Activated T-helper 2 cell treated with anti-CD3 and anti-CD28 coated beads, Interferon-gamma antibody, Interleukin-2, Interleukin-4, amounts not matched to agents 10 μg/mL and 5 μg/mL and 100 μg/mL, durations not matched to agents 14 hours and 24 hours and 36 hours (primary cell): ENCODE results near the gene CDH20. TPM values are rescaled to one million over a fixed set of nuclear protein-coding genes. Genes with fewer than 3 reads are reported as not detected.

Source experiments
- DNase-seq: peaks from one replicate; pipeline ENCODE4 v3.0.0; 2021; ENCODE audit warnings: low spot score
- H3K27ac Mint-ChIP-seq: one replicate; pipeline ENCODE4 v1.8.0; 2021; ENCODE audit warnings: mixed read lengths
- H3K27me3 Mint-ChIP-seq: one replicate; pipeline ENCODE4 v1.8.0; 2021; ENCODE audit warnings: low read depth, mixed read lengths
- H3K36me3 Mint-ChIP-seq: one replicate; pipeline ENCODE4 v1.8.0; 2021; ENCODE audit warnings: low read depth, mixed read lengths
- H3K4me1 Mint-ChIP-seq: one replicate; pipeline ENCODE4 v1.8.0; 2021; ENCODE audit warnings: low read depth, mixed read lengths
- H3K4me3 Mint-ChIP-seq: one replicate; pipeline ENCODE4 v1.8.0; 2021; ENCODE audit warnings: low read depth, mild to moderate bottlenecking, moderate library complexity, mixed read lengths
- H3K9me3 Mint-ChIP-seq: one replicate; pipeline ENCODE4 v1.8.0; 2021; ENCODE audit warnings: mixed read lengths
- intact Hi-C: fragments of 100-400 bp; cut with micrococcal nuclease; formaldehyde crosslinking; loops from one replicate; pipeline ENCODE4 v1.15.1; 2023
- total RNA-seq: library from RNA; stranded (reverse); gene quantifications from 2 replicates; pipeline ENCODE4 v1.2.3, GENCODE V29; 2022

The CDH20 gene
- total RNA-seq: not detected in 2 replicates

DNA sequence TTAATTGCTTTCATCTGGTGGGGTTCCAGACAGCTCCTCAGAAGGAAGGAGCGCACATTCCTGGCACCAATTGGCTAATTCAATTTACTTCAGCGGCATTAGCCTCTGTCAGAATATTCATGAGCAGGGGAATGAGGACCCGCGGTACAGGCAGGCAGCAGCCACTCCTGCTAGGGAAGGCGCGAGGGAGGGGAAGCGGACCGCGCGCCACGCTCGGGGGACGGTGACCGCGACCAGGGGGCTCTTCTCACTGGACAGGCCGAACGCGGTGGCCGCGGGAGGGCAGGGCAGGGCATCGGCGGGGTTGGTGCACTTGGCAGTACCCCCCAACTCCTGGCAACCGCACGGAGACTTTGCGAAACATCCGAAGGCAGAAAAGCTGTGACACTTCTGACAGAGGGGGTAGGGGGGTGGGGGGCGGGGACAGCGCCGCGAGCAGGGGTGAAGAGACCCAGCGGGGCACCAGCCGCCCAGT lies at the start of gene CDH20:
TSS of gene CDH20 (plus strand) at position 160 of the 475 bp plus-strand sequence.
- H3K9me3 Mint-ChIP-seq: no peaks in the 10 kb centered on the region
- H3K36me3 Mint-ChIP-seq: no peaks in the 10 kb centered on the region
- no peak within 1 kb of the TSS for H3K27ac Mint-ChIP-seq
- peaks cover 28% of the 10 kb centered on the region for H3K27me3 Mint-ChIP-seq
- intact Hi-C loops: no loop called here
- no peaks in the 10 kb centered on the region for H3K4me1 Mint-ChIP-seq
- DNase-seq: no peak
- no peak within 1 kb of the TSS for H3K4me3 Mint-ChIP-seq

DNA sequence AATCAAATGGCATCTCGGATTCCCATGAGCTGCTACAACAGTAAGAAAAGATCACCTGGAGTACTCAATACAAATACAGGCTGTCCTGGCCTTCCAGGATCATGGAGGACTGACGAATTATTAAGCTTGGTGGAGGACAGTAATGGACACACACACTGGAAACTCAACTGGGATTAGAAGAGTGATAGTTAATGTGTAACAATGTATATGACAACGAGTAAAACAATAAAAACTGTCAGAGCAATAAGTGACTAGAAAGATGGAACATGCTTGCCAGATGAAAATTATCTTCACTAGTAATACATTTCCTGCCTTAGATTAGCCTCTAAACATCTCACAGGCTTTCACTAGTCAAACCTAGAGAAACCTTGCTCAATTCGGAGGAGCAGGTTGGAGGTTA lies 49.2 kb upstream of the CDH20 start:
- no peak overlapping the region for H3K4me3 Mint-ChIP-seq
- intact Hi-C loops: no loop called here
- H3K27ac Mint-ChIP-seq: no peak overlapping the region
- no peaks in the 10 kb centered on the region for H3K4me1 Mint-ChIP-seq
- no peaks in the 10 kb centered on the region for H3K36me3 Mint-ChIP-seq
- DNase-seq: no peak
- H3K27me3 Mint-ChIP-seq: no peaks in the 10 kb centered on the region
- peaks cover 14% of the 10 kb centered on the region for H3K9me3 Mint-ChIP-seq

DNA sequence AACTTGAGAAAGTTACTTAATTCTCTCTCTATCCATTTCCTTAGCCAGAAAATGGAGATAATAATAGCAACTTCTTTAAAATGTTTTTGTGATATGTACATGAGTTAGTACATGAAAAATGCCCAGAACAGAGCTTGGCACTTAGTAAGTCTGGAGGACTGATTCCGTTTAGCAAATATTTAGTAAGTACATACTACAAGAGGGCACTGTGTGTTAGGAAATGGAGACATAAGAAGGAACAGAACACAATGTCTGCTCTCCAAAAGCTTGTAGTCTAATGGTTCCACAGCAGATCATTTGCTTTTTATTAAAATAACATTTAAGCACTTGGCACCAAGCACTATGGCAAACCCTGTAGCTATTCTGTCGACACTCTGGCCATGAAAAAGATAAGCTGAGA lies 47.5 kb upstream of the CDH20 start:
- intact Hi-C loops: no loop called here
- no peak overlapping the region for H3K4me3 Mint-ChIP-seq
- no peak for DNase-seq
- H3K36me3 Mint-ChIP-seq: no peaks in the 10 kb centered on the region
- H3K27ac Mint-ChIP-seq: no peak overlapping the region
- H3K9me3 Mint-ChIP-seq: peaks cover 12% of the 10 kb centered on the region
- no peaks in the 10 kb centered on the region for H3K4me1 Mint-ChIP-seq
- no peaks in the 10 kb centered on the region for H3K27me3 Mint-ChIP-seq

DNA sequence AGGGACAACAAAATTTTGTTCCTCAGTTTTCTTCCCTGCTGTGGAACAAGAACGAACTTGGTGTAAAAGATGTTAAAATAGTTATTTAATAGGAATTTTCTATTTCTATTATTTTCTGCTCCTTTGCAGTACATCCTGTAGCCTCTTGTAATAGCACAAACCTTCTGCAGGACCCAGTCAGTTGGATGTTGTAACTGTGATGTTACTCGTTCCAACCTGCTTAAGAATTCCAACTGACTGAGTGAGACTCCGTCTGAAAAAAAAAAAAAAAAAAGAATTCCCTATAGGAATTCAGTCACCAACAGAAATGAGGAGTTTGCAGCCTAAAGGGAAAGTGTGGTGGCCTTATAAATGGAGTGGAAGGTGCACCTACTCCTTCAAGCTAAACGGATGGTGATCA lies 46.4 kb upstream of the CDH20 start:
- intact Hi-C loops: no loop called here
- Mint-ChIP-seq H3K4me3 (no peak overlapping the region), H3K27me3 (no peaks in the 10 kb centered on the region), H3K4me1 (no peaks in the 10 kb centered on the region), H3K36me3 (no peaks in the 10 kb centered on the region), H3K9me3 (peaks cover 6% of the 10 kb centered on the region), H3K27ac (no peak overlapping the region)
- no peak for DNase-seq

DNA sequence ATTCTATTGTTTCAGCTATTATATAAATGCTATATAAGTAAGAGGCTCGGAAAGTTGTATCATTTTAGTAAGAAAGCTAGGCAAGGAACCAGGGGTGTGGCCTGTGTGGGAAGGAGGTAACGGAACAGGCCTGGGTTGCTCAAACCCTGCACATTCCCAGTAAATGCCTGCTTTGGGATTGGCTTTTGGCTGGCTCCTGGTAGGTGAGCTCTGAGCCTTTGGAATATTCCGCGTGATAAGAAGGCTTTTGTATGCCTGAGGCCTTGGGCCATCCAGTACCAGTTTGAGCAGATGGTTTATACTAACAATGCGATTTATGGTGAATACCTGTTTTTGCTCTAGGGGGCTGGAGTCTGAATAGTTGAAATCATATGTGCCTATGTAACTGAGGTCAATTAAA lies 42.6 kb upstream of the CDH20 start:
- DNase-seq: no peak
- Mint-ChIP-seq H3K4me1 (no peaks in the 10 kb centered on the region), H3K9me3 (no peaks in the 10 kb centered on the region), H3K27ac (no peak overlapping the region), H3K4me3 (no peak overlapping the region), H3K27me3 (no peaks in the 10 kb centered on the region), H3K36me3 (no peaks in the 10 kb centered on the region)
- intact Hi-C loops: no loop called here

DNA sequence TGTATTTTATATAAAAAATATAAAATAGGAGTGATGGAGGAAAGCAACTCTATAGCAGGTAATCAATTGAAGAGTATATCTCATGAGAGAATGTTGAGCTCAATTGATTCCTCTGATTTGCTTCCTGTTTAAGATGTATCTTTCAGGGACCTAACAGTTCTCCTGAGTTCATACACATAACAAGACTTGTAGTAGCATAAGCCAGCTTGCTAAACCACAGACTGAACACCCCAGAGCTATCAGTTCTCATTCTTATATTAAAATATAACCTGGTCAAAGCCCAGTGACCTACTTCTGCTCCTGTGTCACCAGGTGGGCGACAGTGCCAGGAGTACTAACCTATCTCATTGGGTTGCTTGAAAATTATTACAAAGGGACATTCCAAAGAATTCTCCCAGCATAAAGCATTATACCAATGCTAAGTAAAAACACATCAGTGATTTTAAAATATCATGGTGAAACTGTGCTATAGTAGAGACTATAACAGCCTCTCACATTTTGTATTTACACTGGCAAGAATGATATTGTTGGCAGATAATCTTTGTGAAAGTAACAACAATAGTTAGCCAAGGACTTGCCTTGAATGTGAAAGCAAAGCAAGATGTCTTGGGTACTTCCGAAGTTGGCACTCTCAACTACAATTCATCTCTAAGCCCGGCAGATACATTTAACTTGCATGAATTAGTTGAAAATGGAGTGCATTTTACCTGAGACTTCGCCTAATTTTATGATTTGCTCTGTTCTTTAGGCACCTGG lies 40.8 kb upstream of the CDH20 start:
- no peaks in the 10 kb centered on the region for H3K27me3 Mint-ChIP-seq
- H3K4me1 Mint-ChIP-seq: no peaks in the 10 kb centered on the region
- intact Hi-C loops: no loop called here
- H3K36me3 Mint-ChIP-seq: no peaks in the 10 kb centered on the region
- no peak overlapping the region for H3K4me3 Mint-ChIP-seq
- H3K27ac Mint-ChIP-seq: no peak overlapping the region
- no peaks in the 10 kb centered on the region for H3K9me3 Mint-ChIP-seq
- DNase-seq: no peak

DNA sequence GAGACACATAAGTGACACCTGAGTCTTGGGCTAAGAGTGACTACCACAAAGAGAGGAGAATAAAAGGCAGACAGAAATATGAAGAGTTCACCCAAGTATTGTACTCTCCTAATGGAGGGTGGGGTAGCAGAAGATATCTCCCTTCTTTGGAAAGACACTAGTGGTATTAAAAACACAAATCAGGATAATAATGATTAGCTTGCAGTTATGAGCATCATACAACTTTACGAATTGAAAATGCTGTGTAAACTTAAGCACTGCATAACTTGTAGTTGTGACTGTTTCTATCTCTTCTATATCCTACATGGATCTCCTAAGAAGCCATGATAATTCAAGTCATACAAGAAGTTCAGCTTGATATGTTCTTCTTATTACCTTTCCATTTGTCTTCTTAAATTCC lies 38.1 kb upstream of the CDH20 start:
- H3K4me1 Mint-ChIP-seq: no peaks in the 10 kb centered on the region
- DNase-seq: no peak
- H3K27me3 Mint-ChIP-seq: no peaks in the 10 kb centered on the region
- no peak overlapping the region for H3K4me3 Mint-ChIP-seq
- H3K36me3 Mint-ChIP-seq: no peaks in the 10 kb centered on the region
- intact Hi-C loops: no loop called here
- no peak overlapping the region for H3K27ac Mint-ChIP-seq
- no peaks in the 10 kb centered on the region for H3K9me3 Mint-ChIP-seq

DNA sequence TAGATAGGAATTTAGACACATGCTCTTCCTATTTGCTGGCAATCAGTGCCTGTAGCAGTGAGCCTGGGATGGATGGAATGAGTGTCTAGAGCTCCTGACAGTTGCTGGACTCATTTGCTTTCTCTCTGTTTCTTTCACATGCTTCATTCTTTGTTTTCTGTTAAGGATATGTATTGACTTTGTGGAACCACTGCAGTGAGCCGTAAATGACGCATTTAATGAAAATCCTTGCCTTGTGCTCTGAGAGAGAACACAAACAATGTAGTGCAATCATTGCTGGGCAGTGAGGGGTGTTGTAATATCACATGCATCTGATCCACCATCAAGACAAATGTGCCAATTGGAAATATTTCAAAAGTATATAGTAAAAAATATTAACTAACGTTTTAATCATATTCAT lies 25.2 kb upstream of the CDH20 start:
- Mint-ChIP-seq H3K4me1 (no peaks in the 10 kb centered on the region), H3K27me3 (no peaks in the 10 kb centered on the region), H3K9me3 (no peaks in the 10 kb centered on the region), H3K36me3 (no peaks in the 10 kb centered on the region), H3K27ac (no peak overlapping the region), H3K4me3 (no peak overlapping the region)
- intact Hi-C loops: no loop called here
- no peak for DNase-seq

DNA sequence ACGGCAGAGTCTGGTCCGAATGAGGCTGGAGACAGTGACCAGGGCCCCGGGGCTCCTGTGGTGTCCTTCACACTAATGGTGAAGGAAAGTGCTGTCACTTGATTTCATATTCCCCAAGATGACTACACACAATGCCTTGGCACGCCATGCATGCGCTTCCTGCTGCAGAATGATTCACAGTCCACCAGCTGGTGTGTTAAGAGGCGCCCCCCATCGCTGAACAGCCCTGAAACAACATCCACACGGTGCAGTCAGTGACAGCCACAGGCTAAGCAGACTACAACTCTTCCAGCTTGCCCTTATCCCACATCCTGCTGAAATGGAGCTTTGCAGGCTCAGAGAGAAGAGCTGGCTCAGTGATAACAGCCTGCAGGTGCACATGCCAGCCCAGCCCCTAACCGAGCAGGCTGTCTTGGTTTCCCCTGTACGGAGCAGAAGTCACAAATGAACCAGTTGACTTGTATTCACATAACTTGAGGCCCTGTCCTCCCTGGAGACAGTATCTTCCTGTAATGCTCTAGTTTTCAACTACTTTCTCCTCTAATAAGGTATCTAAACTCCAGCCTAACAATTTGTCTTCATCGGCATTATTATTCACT lies 24.3 kb upstream of the CDH20 start:
- Mint-ChIP-seq H3K27ac (no peak overlapping the region), H3K4me1 (no peaks in the 10 kb centered on the region), H3K9me3 (no peaks in the 10 kb centered on the region), H3K36me3 (no peaks in the 10 kb centered on the region), H3K27me3 (no peaks in the 10 kb centered on the region), H3K4me3 (no peak overlapping the region)
- DNase-seq: no peak
- intact Hi-C loops: no loop called here

DNA sequence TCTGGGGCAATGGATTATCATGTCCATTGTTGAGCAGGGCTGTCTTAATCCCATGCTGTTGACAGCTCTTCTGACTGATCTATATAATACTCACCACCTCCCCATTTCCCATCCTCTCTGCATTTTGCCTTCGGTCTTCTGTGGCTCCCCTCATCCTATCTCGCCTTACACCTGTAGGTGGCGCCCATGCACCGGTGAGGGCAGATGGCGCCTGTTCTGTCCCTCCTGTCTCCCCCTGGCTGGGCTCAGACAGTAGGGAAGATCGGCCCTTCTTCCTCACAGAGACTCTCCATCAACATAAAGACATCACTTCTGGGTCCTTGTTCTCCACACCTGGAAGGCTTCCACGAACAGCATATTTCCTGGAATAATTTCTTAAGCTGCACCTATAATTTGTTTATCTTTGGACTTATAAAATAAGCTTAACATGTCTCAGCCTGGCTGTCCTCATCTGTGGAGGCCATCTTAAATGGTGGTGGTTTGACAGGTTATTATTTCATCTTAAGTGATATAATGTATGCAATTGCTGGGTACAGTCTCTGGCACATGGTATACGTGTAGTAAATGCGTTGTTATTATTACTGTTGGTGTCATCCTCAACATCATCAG lies 10.9 kb upstream of the CDH20 start:
- H3K9me3 Mint-ChIP-seq: no peaks in the 10 kb centered on the region
- no peak overlapping the region for H3K27ac Mint-ChIP-seq
- no peaks in the 10 kb centered on the region for H3K4me1 Mint-ChIP-seq
- no peak overlapping the region for H3K4me3 Mint-ChIP-seq
- DNase-seq: peak; percentile 16
- no peaks in the 10 kb centered on the region for H3K36me3 Mint-ChIP-seq
- no peaks in the 10 kb centered on the region for H3K27me3 Mint-ChIP-seq
- intact Hi-C loops: loop anchor here (2.0 to 10.0 kb wide), 2 partner anchors 180 to 812 kb away; no protein-coding TSS in a partner anchor

DNA sequence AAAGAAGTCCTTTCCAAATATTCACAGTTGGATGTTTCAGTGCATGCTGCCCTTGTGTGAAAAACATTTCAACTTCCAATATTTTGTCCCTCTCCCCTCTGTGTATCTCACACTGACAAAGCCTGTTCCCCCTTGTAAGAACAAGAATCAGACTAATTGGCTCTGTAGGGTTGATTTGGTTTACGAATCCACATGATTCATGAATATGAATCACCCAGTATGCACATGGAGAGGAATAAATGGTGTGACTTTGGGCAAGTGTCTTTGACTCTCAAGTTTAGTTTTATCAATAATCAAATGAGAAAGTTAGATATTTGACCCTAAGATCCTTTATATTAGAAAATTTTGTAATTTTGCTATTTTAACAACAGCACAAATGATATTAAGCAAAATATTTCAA lies 9.3 kb upstream of the CDH20 start:
- Mint-ChIP-seq H3K27ac (no peak overlapping the region), H3K36me3 (no peaks in the 10 kb centered on the region), H3K9me3 (no peaks in the 10 kb centered on the region), H3K4me3 (no peak overlapping the region), H3K4me1 (no peaks in the 10 kb centered on the region), H3K27me3 (no peaks in the 10 kb centered on the region)
- DNase-seq: no peak
- intact Hi-C loops: loop anchor here (2.0 to 10.0 kb wide), 2 partner anchors 179 to 811 kb away; no protein-coding TSS in a partner anchor

DNA sequence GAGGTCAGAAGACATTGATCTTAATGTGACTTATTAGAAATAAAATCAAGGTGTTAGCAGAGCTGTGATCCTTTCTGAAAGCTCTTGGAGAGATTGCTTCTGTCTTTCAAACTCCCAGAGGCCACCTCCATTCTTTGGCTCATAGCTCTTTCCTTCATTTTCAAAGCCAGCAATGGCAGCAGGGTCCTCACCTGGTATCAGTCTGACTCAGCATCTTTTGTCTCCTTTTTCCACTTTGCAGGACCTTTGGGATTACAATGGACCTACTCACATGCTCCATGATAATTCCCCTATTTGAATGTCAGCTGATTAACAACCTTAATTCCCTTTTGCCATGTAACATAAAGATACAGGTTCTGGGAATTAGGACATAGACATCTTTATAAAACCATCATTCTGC lies 6.8 kb upstream of the CDH20 start:
- Mint-ChIP-seq H3K27ac (no peak overlapping the region), H3K4me3 (no peak overlapping the region), H3K9me3 (no peaks in the 10 kb centered on the region), H3K27me3 (no peaks in the 10 kb centered on the region), H3K4me1 (no peaks in the 10 kb centered on the region), H3K36me3 (no peaks in the 10 kb centered on the region)
- intact Hi-C loops: loop anchor here (10.0 kb wide), 1 partner anchor 808 kb away; no protein-coding TSS in a partner anchor
- no peak for DNase-seq

DNA sequence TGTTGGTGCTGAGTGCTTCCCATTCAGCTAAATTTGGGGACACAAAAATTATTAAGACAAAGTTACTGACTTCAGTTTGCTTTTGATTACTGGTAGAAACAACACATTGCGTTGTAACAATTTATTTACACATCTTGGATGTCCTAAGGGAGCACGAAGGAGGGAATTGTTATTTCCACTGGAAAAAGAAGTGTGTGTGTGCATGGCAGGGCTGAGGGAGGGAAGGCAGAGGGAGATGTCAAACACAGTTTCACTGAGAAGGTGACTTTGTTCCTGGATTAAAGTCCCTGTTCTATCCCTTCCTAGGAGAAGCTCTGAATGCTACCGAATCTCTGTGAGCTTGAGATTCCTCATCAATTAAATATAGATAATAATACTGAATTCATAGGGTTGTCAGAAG lies 3.8 kb upstream of the CDH20 start:
- no peaks in the 10 kb centered on the region for H3K4me1 Mint-ChIP-seq
- no peak for DNase-seq
- no peaks in the 10 kb centered on the region for H3K9me3 Mint-ChIP-seq
- H3K36me3 Mint-ChIP-seq: no peaks in the 10 kb centered on the region
- peaks cover 16% of the 10 kb centered on the region for H3K27me3 Mint-ChIP-seq
- intact Hi-C loops: loop anchor here (10.0 kb wide), 1 partner anchor 805 kb away; no protein-coding TSS in a partner anchor
- no peak overlapping the region for H3K4me3 Mint-ChIP-seq
- H3K27ac Mint-ChIP-seq: no peak overlapping the region
